GM12891 (cell line): Measurements from ENCODE around the gene PANX2.

Experiments
- PAX5 ChIP-seq: IDR thresholded peaks from 2 replicates; pipeline ENCODE4 v1.6.1; 2011; ENCODE audit warnings: low read length, moderate library complexity, mild to moderate bottlenecking; ENCODE audit not compliant: insufficient read depth, severe bottlenecking
- POLR2A ChIP-seq: IDR thresholded peaks from 2 replicates; pipeline ENCODE4 v1.6.1; 2011; ENCODE audit warnings: low read depth, low read length, control low read depth
- POLR2AphosphoS5 ChIP-seq: IDR thresholded peaks from 2 replicates; pipeline ENCODE4 v1.6.1; 2011; ENCODE audit warnings: low read depth, low read length, control low read depth
- SPI1 ChIP-seq: IDR thresholded peaks from 2 replicates; pipeline ENCODE4 v1.6.1; 2011; ENCODE audit warnings: low read depth, low read length, control low read depth
- TAF1 ChIP-seq: IDR thresholded peaks from 2 replicates; pipeline ENCODE4 v1.6.1; 2011; ENCODE audit warnings: low read depth, low read length, control low read depth

GRCh38 chr22:50198624-50199017 is 28.1 kb downstream of the PANX2 start:
- TF ChIP-seq POLR2AphosphoS5 (no peak), POLR2A (no peak), TAF1 (no peak), SPI1 (no peak), PAX5 (no peak)
